CMK (cell line): Measurements from ENCODE around the gene SLC34A1.
A peak's percentile ranks its signal among the peaks of the same experiment; 100 is the strongest.

Experiments
- DNase-seq: peaks from one replicate; pipeline ENCODE4 v3.0.0-alpha.2; 2010; ENCODE audit warnings: low read depth

The SLC34A1 gene

GRCh38 chr5:177388521-177389052, 4.4 kb downstream of the SLC34A1 start:
- DNase-seq = no peak

GRCh38 chr5:177389241-177390169, 5.3 kb downstream of the SLC34A1 start:
- no peak for DNase-seq

GRCh38 chr5:177390363-177391300, 6.4 kb downstream of the SLC34A1 start:
- peak; percentile 64 for DNase-seq

- no peak for DNase-seq
These were observed 8.5 kb downstream of the SLC34A1 start for GRCh38 chr5:177392765-177393164.

- DNase-seq = no peak
These were observed 9.1 kb downstream of the SLC34A1 start for GRCh38 chr5:177393206-177393765.

GRCh38 chr5:177393990-177394389, 9.8 kb downstream of the SLC34A1 start:
- DNase-seq = no peak

- no peak for DNase-seq
These were observed 11.8 kb downstream of the SLC34A1 start for GRCh38 chr5:177396078-177396477.

- DNase-seq = no peak
These were observed 12.6 kb downstream of the SLC34A1 start for GRCh38 chr5:177396807-177397206.

GRCh38 chr5:177397875-177398390, 13.7 kb downstream of the SLC34A1 start:
- no peak for DNase-seq

- DNase-seq = no peak
These were observed 16.0 kb downstream of the SLC34A1 start, which contains the start of gene PFN3 for GRCh38 chr5:177399997-177400868. TSS of gene PFN3 (minus strand) at chr5:177400661. CDS start at chr5:177400576, 85 bp downstream.

GRCh38 chr5:177402271-177403043, 18.2 kb downstream of the SLC34A1 start:
- DNase-seq = no peak

- DNase-seq = no peak
These were observed 19.0 kb downstream of the SLC34A1 start for GRCh38 chr5:177403102-177403791.

GRCh38 chr5:177403792-177404640, 19.8 kb downstream of the SLC34A1 start:
- peak; percentile 67 for DNase-seq

- no peak for DNase-seq
These were observed 20.5 kb downstream of the SLC34A1 start for GRCh38 chr5:177404641-177405179.

- no peak for DNase-seq
These were observed 21.1 kb downstream of the SLC34A1 start for GRCh38 chr5:177405312-177405711.

GRCh38 chr5:177405805-177406204, 21.6 kb downstream of the SLC34A1 start:
- peak; percentile 57 for DNase-seq

- no peak for DNase-seq
These were observed 25.0 kb downstream of the SLC34A1 start, which contains the start of gene F12 for GRCh38 chr5:177409043-177409801. TSS of gene F12 (minus strand) at chr5:177409564. CDS start at chr5:177409527, 37 bp downstream.
